GM19193 (cell line): ENCODE data around the gene NET1.

Experiments
- POLR2A ChIP-seq: IDR thresholded peaks from 4 replicates; pipeline ENCODE4 v1.6.1; 2011; ENCODE audit not compliant: insufficient read depth, insufficient read length; ENCODE audit errors: extremely low read depth

The NET1 gene

DNA sequence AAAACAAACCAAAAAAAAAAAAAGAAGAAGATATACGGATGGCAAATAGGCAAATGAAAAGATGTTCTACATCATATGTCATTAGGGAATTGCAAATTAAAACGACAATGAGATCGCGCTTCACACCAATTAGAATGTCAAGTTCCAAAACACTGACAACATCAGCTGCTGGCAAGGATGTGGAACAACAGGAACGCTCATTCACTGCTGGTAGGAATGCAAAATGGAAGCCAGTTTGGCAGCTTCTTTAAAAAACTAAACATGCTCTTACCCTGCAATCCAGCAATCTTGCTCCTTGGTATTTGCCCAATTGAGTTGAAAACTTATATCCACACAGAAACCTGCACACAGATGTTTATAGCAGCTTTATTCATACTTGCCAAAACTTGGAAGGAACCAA, 52.2 kb downstream of the NET1 start:
- no peak for TF ChIP-seq POLR2A

GRCh38 chr10:5465976-5466450, 53.7 kb downstream of the NET1 start:
- no peak for TF ChIP-seq POLR2A

DNA sequence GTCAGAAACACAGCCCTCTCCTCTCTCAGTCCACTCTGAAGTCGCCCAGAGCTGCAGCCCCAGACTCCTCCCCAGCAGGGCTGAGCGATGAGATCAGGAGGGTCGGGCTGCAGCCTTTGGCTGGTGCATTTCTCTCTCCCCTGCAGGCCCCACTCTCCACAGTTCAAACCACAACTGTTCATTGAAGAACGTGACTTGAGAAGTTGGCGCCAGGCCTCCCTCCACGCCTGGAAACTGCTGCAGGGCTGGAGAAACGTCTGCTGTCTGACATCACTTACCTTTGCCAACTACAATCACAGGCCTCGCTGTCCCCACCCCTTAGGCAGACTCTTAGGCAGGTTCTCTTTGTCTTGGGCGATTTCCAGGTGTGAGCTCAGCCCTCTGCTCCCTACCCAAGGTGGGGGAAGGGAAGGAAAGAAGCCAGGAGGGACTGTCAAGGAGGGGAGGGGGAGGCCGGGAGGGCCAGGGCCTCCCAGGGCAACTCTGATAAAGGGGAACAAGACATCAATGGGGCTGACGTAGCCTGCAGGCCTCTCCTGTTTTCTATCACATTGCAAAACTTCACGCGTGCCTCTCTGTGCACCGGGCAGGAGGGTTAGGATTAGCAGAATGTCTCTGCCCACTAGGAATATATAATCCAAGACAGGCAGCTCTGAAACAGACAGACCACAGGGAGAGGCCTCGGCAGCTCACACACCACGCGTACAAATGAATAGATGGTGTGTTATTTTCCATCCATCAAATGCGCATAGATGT, 54.3 kb downstream of the NET1 start:
- no peak for TF ChIP-seq POLR2A

- TF ChIP-seq POLR2A = no peak
Observed at GRCh38 chr10:5467207-5467535, 54.8 kb downstream of the NET1 start.

- TF ChIP-seq POLR2A = no peak
Observed at GRCh38 chr10:5467634-5468255, 55.4 kb downstream of the NET1 start.

GRCh38 chr10:5468262-5469106, 56.1 kb downstream of the NET1 start:
- no peak for TF ChIP-seq POLR2A

DNA sequence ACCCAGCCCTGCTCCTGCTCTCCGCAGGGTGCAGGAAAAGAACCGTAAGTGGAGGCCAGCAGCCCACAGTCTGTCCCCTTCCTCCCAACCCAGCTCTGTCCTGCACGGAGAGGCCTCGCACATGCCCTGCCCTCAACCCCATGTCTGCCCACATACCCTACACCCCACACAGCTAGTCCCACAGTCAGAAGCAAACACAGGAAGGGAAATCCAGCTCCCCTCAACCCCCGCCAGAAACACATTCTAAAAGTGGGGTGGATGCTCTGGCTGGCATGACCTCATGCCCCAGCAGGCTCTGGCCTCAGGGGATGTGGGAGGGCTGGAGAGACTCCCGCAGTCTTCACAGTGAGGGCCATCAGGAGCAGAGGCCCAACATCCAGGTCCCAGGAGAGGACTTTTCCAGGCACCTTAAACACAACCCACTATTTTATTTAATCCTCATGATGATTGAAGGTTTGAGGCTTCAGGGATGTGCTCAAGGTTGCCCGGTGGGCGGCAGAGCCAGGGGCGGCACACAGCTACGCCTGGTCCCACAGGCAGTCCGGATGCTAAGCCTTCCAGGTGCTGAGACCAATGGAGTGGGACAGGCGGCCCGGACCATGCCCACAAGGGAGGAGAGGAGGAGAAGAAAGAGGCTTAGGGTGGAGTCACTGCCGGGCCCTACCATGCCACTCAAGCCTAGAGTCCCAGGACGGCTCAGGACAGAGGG, 57.1 kb downstream of the NET1 start:
- no peak for TF ChIP-seq POLR2A

DNA sequence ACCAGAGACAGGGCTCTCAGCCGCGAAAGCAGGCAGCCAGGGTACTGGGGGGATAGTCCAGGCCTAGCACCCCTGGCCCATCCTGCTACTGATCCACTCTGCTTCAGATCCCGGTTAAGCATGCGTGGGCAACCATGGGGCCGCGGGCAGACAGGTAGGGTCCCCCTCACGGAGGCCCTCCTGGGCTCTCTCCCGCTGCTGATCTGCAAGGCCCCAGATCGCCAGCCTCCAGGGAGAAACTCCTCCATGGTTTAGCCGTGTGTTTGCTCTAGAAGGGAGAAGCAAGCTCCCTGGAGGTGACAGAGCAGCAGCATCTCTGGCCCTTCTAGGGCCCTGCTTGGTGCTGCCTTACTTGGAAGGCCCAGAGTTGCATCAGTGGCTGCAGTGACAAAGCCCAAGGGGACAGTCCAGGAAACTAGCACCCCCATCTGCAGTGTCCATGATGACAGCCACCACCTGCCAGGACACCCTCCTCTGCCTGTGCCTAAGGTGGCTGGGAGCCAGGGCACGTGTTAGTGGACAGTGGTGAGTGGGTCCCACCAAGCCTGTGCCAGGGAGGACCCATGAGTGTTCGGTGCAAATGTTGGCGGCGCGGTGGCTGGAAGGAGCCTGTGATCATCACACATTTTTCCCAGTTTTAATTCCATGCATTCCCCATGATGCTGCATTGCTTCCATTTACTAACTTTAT, 57.9 kb downstream of the NET1 start:
- TF ChIP-seq POLR2A = no peak

GRCh38 chr10:5476918-5477525, 64.7 kb downstream of the NET1 start:
- TF ChIP-seq POLR2A = no peak

DNA sequence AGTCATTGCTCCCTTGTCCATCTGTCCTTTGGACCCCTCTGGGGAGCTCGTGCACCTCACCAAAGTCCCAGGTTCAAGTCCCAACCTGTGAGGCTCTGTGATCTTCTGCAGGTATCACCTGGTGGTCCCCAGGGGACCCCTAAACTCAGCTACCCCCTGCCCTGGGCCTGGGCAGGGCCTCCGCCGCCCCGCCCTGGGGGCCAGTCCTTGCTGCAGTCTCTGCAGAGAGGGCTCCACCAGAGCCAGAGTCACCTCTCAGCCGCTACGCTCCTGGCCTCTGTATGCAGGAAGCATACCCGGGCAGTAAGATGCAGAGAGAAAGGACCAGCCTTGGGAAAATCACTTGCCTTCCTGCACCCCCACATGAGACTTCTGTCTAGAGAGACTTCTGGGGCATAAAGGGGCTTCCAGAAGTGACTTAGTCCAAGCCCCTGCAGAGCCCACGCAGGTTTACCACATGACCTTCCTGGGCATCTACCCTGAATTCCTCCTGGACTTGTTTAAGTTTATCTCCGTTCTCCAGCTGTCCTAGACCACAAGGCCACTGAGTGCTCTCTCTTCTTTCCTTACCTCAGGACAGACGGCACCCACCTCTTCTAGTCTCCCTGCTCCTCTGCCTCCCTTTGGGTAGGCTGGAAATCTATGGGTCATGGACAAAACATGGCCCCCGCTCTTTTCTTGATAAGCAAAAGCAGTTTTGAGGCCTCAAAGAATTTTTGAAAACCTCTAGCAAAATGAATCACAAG, 65.8 kb downstream of the NET1 start:
- TF ChIP-seq POLR2A = no peak

GRCh38 chr10:5478694-5479305, 66.4 kb downstream of the NET1 start:
- no peak for TF ChIP-seq POLR2A

- no peak for TF ChIP-seq POLR2A
Observed at GRCh38 chr10:5479481-5480161, 67.3 kb downstream of the NET1 start.

- TF ChIP-seq POLR2A = no peak
Observed at GRCh38 chr10:5480162-5480941, 68.0 kb downstream of the NET1 start.
